ENCODE results near the gene GINM1.

DNA sequence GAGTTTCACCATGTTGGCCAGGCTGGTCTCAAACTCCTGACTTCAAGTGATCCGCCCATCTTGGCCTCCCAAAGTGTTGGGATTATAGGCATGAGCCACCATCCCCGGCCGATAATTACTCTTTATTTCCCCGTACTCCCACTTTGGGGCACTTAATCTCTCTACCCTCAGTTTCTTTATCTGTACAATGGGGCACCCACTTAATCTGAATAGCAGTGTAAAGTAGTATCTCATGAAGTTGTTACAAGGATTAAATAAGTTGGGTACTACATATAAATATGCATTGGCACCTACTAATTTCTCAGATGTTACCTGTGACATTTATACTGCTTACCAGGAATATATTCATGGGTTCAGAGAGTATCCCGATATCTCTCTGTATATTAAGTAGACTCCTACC is 15.2 kb downstream of the GINM1 start:
- TF ChIP-seq, protein P1, sequence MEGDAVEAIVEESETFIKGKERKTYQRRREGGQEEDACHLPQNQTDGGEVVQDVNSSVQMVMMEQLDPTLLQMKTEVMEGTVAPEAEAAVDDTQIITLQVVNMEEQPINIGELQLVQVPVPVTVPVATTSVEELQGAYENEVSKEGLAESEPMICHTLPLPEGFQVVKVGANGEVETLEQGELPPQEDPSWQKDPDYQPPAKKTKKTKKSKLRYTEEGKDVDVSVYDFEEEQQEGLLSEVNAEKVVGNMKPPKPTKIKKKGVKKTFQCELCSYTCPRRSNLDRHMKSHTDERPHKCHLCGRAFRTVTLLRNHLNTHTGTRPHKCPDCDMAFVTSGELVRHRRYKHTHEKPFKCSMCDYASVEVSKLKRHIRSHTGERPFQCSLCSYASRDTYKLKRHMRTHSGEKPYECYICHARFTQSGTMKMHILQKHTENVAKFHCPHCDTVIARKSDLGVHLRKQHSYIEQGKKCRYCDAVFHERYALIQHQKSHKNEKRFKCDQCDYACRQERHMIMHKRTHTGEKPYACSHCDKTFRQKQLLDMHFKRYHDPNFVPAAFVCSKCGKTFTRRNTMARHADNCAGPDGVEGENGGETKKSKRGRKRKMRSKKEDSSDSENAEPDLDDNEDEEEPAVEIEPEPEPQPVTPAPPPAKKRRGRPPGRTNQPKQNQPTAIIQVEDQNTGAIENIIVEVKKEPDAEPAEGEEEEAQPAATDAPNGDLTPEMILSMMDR (IDR thresholded peaks at IDR 0.05) = no peak
- TF ChIP-seq POLR2A (IDR thresholded peaks at IDR 0.05) = no peak

All from testis (tissue), 2 donors.